Astrocyte (in vitro differentiated cells and primary cell): ENCODE measurements around the gene BANP. TPM values are rescaled to one million over a fixed set of nuclear protein-coding genes. Genes with fewer than 3 reads are reported as not detected.
"Not testable (repeated sequence)": the region's sequence is repeated elsewhere in the genome, so short reads cannot be mapped to it uniquely, and the experiment has no call there.

Source experiments
- DNase-seq: peaks from one replicate; pipeline ENCODE4 v3.0.0-alpha.2; 2010; ENCODE audit warnings: low read depth
- FAIRE-seq: peaks from 2 replicates; lab custom pipeline; 2011; peaks lifted over from hg19 to GRCh38; lab: Jason Lieb, UNC
- H2AFZ ChIP-seq: 2 replicates; pipeline ENCODE4 v1.6.0; 2012; ENCODE audit warnings: low read depth, low read length, inconsistent platforms
- H3K27ac ChIP-seq: 2 replicates; pipeline ENCODE4 v1.5.1; 2011; ENCODE audit warnings: low read depth, low read length, inconsistent platforms
- H3K27me3 ChIP-seq: 2 replicates; pipeline ENCODE4 v1.6.0; 2011; ENCODE audit warnings: low read length, inconsistent platforms; ENCODE audit not compliant: insufficient read depth
- H3K36me3 ChIP-seq: 2 replicates; pipeline ENCODE4 v1.5.1; 2011; ENCODE audit warnings: low read length, inconsistent platforms; ENCODE audit not compliant: insufficient read depth
- H3K4me1 ChIP-seq: 2 replicates; pipeline ENCODE4 v1.5.1; 2011; ENCODE audit warnings: low read length, inconsistent platforms; ENCODE audit not compliant: insufficient read depth
- H3K4me2 ChIP-seq: 2 replicates; pipeline ENCODE4 v1.6.0; 2012; ENCODE audit warnings: low read length, inconsistent platforms
- H3K4me3 ChIP-seq: 2 replicates; pipeline ENCODE4 v1.5.1; 2011; ENCODE audit warnings: low read depth, mild to moderate bottlenecking, low read length, inconsistent platforms; ENCODE audit not compliant: insufficient read depth
- H3K79me2 ChIP-seq: 2 replicates; pipeline ENCODE4 v1.6.0; 2012; ENCODE audit warnings: mild to moderate bottlenecking, low read length, inconsistent platforms; ENCODE audit not compliant: insufficient read depth
- H3K9ac ChIP-seq: 2 replicates; pipeline ENCODE4 v1.6.0; 2012; ENCODE audit warnings: mild to moderate bottlenecking, low read length, inconsistent platforms
- H3K9me3 ChIP-seq: 2 replicates; pipeline ENCODE4 v1.5.1; 2012; ENCODE audit warnings: low read depth, mild to moderate bottlenecking, low read length, inconsistent platforms; ENCODE audit not compliant: insufficient read depth
- H4K20me1 ChIP-seq: 2 replicates; pipeline ENCODE4 v1.6.0; 2012; ENCODE audit warnings: low read length, inconsistent platforms; ENCODE audit not compliant: insufficient read depth
- H3K27ac Mint-ChIP-seq: one replicate; pipeline ENCODE4 v1.8.0; 2021; ENCODE audit warnings: mild to moderate bottlenecking, mixed read lengths; ENCODE audit not compliant: unreplicated experiment
- H3K27me3 Mint-ChIP-seq: one replicate; pipeline ENCODE4 v1.8.0; 2021; ENCODE audit warnings: low read depth, mixed read lengths; ENCODE audit not compliant: unreplicated experiment
- H3K36me3 Mint-ChIP-seq: one replicate; pipeline ENCODE4 v1.8.0; 2021; ENCODE audit warnings: low read depth, mixed read lengths; ENCODE audit not compliant: unreplicated experiment
- H3K4me1 Mint-ChIP-seq: one replicate; pipeline ENCODE4 v1.8.0; 2021; ENCODE audit warnings: low read depth, mixed read lengths; ENCODE audit not compliant: unreplicated experiment
- H3K4me3 Mint-ChIP-seq: one replicate; pipeline ENCODE4 v1.8.0; 2021; ENCODE audit warnings: mild to moderate bottlenecking, moderate library complexity, mixed read lengths; ENCODE audit not compliant: unreplicated experiment
- H3K9me3 Mint-ChIP-seq: one replicate; pipeline ENCODE4 v1.8.0; 2021; ENCODE audit warnings: mild to moderate bottlenecking, mixed read lengths; ENCODE audit not compliant: unreplicated experiment
- EZH2 ChIP-seq: IDR thresholded peaks from 2 replicates; pipeline ENCODE4 v1.6.1; 2012; ENCODE audit warnings: mild to moderate bottlenecking, low read length, inconsistent platforms; ENCODE audit not compliant: insufficient read depth
- total RNA-seq: library from RNA; stranded (reverse); gene quantifications from 2 replicates; pipeline ENCODE4 v1.2.1, GENCODE V29; 2021
- TF ChIP-seq, protein P1 (sequence below): IDR thresholded peaks from 2 replicates; pipeline ENCODE4 v1.5.1; 2011; ENCODE audit warnings: low read depth, mild to moderate bottlenecking, inconsistent platforms, low read length, moderate library complexity; ENCODE audit not compliant: insufficient read depth

BANP gene
- total RNA-seq, 1 donor from 2014 or later, result 28.9 TPM

DNA sequence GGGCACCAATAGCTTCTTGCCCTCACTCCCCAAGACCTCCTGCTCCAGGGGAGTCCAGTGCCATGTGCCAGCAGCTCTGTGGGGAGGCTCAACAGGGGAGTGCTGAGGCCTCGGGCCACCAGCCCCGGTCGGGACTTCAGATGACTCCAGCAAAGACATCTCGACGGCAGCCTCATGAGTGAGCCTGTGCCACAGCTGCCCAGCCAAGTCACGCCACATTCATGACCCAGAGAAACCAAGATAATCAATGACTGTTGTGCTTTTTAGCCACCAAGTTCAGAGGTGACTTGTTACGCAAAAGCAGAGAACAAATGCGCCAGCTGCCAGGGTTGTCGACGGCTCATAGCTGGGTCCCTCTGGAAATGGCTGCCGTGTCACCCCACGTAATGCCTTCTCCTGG is 157.5 kb downstream of the BANP start:
- Mint-ChIP-seq H3K9me3 (peaks cover 4% of the 10 kb centered on the region), H3K27me3 (peaks cover 45% of the 10 kb centered on the region), H3K4me1 (no peaks in the 10 kb centered on the region), H3K4me3 (no peak overlapping the region), H3K27ac (no peak overlapping the region), H3K36me3 (peaks cover 4% of the 10 kb centered on the region)
- Histone ChIP-seq H2AFZ (no peak overlapping the region), H3K36me3 (no peaks in the 10 kb centered on the region), H3K79me2 (no peaks in the 10 kb centered on the region), H3K9me3 (no peaks in the 10 kb centered on the region), H3K27me3 (no peaks in the 10 kb centered on the region), H3K4me3 (no peak overlapping the region), H3K4me1 (peaks cover 6% of the 10 kb centered on the region), H4K20me1 (no peaks in the 10 kb centered on the region), H3K9ac (no peak overlapping the region), H3K27ac (no peak overlapping the region), H3K4me2 (no peak overlapping the region)
- FAIRE-seq (no peak), DNase-seq (no peak)
- TF ChIP-seq, protein P1, sequence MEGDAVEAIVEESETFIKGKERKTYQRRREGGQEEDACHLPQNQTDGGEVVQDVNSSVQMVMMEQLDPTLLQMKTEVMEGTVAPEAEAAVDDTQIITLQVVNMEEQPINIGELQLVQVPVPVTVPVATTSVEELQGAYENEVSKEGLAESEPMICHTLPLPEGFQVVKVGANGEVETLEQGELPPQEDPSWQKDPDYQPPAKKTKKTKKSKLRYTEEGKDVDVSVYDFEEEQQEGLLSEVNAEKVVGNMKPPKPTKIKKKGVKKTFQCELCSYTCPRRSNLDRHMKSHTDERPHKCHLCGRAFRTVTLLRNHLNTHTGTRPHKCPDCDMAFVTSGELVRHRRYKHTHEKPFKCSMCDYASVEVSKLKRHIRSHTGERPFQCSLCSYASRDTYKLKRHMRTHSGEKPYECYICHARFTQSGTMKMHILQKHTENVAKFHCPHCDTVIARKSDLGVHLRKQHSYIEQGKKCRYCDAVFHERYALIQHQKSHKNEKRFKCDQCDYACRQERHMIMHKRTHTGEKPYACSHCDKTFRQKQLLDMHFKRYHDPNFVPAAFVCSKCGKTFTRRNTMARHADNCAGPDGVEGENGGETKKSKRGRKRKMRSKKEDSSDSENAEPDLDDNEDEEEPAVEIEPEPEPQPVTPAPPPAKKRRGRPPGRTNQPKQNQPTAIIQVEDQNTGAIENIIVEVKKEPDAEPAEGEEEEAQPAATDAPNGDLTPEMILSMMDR, result no peak
- no peak for TF ChIP-seq EZH2

- not testable (repeated sequence) for FAIRE-seq
Observed at GRCh38 chr16:88109726-88110621, 158.7 kb downstream of the BANP start.

GRCh38 chr16:88110875-88111494 is 159.8 kb downstream of the BANP start:
- DNase-seq, result not testable (repeated sequence)

More at GRCh38 chr16:88109726-88110621, 158.7 kb downstream of the BANP start:
- H3K27ac Mint-ChIP-seq, H3K79me2 ChIP-seq, H4K20me1 ChIP-seq, H3K4me3 ChIP-seq, H3K36me3 ChIP-seq, H3K27me3 ChIP-seq, H3K9me3 ChIP-seq, H2AFZ ChIP-seq, DNase-seq, H3K36me3 Mint-ChIP-seq, H3K9ac ChIP-seq, H3K27ac ChIP-seq, H3K4me3 Mint-ChIP-seq, H3K4me1 Mint-ChIP-seq, H3K4me2 ChIP-seq, H3K9me3 Mint-ChIP-seq, H3K4me1 ChIP-seq: not testable (repeated sequence)
- peaks cover 41% of the 10 kb centered on the region for H3K27me3 Mint-ChIP-seq

DNA sequence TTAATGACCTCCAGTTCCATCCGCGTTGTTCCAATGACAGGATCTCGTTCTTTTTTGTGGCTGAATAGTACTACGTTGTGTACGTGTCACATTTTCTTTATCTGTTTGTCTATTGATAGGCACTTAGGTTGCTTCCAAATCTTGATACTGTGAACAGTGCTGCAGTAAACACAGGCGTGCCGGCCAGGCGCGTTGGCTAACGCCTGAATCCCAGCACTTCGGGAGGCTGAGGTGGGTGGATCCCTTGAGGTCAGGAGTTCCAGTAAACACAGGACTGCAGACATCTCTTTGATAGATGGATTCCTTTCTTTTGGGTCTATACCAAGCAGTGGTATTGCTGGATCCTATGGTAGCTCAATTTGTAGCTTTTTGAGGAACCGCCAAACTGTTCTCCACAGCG is 160.7 kb downstream of the BANP start:
- not testable (repeated sequence) for H2AFZ ChIP-seq, DNase-seq, H3K9ac ChIP-seq, FAIRE-seq, H3K4me1 Mint-ChIP-seq, H3K9me3 ChIP-seq, H3K4me1 ChIP-seq, H3K79me2 ChIP-seq, H3K4me3 ChIP-seq, H3K36me3 Mint-ChIP-seq, H3K36me3 ChIP-seq, H3K27me3 ChIP-seq, H3K9me3 Mint-ChIP-seq, H4K20me1 ChIP-seq, H3K27ac ChIP-seq, H3K27ac Mint-ChIP-seq, H3K4me2 ChIP-seq, H3K4me3 Mint-ChIP-seq
- H3K27me3 Mint-ChIP-seq, result peaks cover 44% of the 10 kb centered on the region

More at GRCh38 chr16:88110875-88111494, 159.8 kb downstream of the BANP start:
- not testable (repeated sequence) for H3K9me3 ChIP-seq, H3K4me2 ChIP-seq, H4K20me1 ChIP-seq, FAIRE-seq, H3K27me3 ChIP-seq, H3K79me2 ChIP-seq, H2AFZ ChIP-seq, H3K4me1 Mint-ChIP-seq, H3K9ac ChIP-seq, H3K4me1 ChIP-seq, H3K4me3 Mint-ChIP-seq, H3K27ac ChIP-seq, H3K36me3 Mint-ChIP-seq, H3K27ac Mint-ChIP-seq, H3K4me3 ChIP-seq, H3K9me3 Mint-ChIP-seq, H3K36me3 ChIP-seq
- H3K27me3 Mint-ChIP-seq, result peaks cover 38% of the 10 kb centered on the region
